ENCODE results near the gene CSNK2A1.

Gene CSNK2A1

DNA sequence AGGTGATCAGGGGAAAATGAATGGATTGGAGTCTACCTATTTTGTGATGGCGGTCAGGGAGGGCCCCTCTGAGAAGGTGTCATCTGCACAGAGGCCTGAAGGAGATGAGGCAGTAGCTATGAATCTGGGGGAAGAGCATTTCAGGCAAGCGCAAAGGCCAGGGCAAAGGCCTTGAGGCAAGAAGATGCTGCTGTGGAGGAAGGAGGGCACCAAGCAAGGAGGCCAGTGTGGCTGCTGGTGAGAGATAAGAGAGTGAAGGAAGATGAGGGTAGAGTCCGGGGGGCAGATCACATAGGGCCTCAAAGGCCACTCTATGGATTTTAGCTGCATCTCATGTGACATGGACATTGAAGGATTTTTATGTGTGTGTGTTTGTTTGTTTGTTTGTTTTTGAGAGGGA is 20.6 kb upstream of the CSNK2A1 start:
- no peak for DNase-seq (ENCODE audit: low spot score)

DNA sequence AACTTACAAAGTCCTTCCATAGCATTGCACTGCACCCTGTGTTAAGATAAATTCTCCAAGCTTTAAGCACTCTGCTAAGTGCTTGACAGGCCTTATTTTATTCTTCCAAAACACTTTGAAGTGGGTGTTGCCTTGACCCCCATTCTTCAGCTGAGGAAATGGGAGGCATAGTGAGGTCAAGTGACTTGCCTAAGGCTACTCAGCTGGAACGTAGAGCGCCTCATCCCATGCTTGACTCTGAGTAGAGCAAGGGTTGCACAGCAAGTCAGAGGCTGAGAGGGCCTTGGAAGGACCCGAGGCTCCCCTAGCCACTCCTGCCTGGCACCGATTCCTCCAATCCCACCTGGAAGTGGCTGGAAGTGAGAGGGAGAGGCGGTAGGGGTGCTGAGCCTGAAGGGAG is 19.6 kb upstream of the CSNK2A1 start:
- DNase-seq (ENCODE audit: low spot score) = no peak

DNA sequence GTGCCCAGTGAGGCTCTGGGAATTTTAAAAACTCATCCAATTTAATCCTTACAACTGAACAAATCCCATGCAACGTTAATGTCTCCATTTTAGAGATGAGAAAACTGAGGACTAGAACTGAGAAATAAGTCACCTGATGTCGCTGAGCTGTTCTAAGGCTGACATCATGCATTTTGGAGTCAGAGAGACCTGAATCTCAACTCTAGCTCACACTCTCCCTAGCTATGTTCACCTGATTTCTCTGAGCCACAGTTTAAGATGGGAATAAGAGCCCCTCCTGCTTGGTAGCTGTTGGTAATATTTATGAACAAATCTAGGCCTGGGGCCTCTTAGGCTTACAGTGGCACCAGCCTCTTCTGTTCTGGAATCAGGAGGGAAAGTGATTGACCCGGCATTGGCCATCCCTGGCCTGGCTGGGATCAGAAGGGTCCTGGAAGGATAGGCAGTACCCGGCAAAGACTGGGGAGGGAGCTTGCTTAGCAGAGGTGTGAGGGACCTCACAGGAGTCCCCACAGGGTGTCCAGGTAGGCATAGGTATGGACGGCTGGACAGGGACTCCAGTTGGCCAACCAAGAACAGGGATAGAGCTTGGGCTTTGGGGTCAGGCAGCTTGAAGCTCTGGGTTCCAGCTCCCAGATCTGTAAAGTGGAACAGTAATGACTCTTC is 18.8 kb upstream of the CSNK2A1 start:
- DNase-seq (ENCODE audit: low spot score) = no peak

DNA sequence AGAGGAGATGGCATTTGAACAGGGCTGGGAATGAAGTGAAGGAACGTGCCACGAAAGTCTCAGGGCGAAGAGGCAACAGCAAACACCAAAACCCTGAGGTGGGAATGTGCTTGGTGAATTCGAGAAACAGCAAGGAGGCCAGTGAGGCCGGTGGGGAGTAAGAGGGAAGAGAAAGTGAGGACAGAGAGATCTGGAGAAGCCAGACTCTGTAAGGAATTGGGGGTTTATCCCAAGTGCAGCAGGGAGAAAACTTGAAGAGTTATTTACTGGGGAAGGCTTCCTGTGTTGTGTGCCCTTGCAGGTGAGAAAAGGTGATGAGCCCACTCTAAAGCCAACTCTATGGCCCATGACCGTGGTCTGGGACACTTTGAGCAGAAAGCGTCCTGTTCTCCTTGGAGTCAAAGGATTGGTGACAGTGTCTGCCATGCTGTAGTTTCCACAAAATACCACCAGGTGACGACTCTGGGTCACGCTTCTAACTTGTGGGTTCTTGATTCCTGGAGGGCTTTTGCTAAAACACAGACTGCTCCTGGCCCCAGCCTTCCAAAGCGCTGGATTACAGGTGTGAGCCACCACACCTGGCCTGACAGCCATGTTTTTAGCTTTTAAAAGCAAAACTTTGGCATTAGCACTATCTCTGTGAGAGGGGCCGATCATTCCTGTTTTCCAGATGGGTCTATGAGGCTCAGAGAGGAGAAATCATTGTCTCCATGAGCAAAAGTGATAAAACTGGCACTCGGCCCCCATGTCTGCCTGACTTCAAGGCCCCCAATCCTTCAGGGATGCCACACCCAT is 18.0 kb upstream of the CSNK2A1 start:
- DNase-seq (ENCODE audit: low spot score) = peak; percentile 54

DNA sequence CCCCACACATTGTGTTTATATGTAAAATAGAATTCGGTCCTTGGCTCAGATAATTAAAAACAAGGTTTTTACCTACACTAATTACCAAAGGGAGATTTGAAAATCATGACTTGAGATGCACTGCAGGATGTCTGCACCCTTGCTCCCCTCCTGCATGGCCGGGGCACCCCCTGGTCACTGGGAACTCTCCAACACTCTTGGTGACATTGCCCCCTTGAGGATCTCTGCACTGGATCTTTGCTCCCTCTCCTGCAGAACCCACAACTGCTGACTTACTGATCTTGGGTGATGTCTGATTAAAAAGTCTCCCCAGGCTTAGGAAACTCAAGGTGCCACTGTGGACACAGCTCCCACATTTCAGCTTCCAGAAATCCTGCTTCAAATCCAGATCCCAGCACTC is 17.1 kb upstream of the CSNK2A1 start:
- no peak for DNase-seq (ENCODE audit: low spot score)

DNA sequence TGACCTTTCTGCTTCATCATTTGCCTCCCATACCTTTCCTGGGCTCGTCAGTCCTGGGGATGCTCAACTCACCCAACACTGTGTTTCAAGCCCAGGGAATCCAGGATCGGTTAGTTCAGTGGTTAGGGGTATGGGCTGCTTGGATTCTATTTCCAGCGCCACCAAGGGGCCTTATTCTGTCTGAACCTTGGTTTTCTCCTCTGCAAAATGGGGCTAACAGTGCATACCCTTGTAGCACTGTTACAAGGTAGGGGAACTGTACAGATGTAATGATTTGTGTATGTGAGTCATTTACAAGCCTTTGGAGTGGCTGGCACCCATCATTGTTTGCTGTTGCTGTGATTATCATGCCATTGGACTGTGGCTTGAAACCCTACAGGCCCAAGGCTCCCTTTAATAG is 14.5 kb upstream of the CSNK2A1 start:
- DNase-seq (ENCODE audit: low spot score) = no peak

DNA sequence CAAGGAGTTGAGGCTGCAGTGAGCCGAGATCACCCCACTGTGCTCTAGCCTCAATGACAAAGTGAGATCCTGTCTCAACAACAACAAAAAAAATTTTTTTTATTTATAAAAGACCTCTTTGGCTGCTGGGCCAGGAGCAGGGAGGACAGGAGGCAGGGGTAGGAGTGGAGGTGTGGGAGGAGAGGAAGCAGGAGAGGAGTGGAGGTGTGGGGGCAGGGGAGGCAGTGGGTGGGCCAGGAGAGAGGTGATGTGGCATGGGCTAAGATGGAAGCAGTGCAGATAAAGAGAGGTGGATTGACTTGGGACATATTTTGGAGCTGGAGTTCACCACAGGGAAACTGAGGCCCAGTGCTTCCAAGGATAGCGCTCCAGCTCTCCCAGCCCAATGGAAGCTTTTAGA is 13.4 kb upstream of the CSNK2A1 start:
- no peak for DNase-seq (ENCODE audit: low spot score)

DNA sequence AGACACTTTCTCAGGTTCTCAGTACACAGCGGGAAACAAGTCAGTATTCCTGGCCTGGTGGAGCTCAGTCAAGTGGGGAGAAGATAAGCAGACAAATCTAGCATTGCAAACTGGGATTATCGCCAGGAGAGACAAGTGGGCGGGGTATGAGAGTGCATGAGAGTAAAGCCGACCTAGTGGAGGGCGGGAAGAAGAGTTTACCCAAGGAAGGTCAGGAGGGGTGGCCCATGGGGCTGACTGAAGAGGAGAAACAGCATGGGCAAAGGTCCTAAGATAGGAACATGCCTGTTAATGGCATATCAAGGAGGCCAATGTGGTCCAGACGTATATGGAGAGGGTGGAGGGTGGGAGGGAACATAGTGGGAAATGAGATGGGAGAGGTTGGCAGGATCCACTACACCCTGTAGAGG is 12.4 kb upstream of the CSNK2A1 start:
- DNase-seq (ENCODE audit: low spot score) = no peak

DNA sequence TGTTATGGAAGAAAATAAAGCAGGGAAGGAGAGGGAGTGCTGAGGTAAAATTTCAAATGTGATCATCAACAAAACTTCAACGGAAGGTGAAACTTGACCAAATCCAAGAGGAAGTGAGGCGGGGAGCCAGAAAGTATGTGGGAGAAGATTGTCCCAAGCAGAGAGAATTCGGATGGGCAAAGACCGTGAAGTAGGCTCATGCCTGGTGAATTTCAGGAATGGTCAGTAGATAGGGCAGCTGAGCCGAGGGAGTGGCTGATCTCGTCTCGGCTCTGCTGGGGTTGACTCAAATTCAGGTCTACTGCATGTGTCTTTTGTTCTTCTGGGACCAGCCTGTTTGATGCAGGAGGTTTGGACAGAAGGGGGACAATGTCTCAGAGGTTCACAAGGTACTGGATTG is 7.0 kb upstream of the CSNK2A1 start:
- DNase-seq (ENCODE audit: low spot score) = no peak

DNA sequence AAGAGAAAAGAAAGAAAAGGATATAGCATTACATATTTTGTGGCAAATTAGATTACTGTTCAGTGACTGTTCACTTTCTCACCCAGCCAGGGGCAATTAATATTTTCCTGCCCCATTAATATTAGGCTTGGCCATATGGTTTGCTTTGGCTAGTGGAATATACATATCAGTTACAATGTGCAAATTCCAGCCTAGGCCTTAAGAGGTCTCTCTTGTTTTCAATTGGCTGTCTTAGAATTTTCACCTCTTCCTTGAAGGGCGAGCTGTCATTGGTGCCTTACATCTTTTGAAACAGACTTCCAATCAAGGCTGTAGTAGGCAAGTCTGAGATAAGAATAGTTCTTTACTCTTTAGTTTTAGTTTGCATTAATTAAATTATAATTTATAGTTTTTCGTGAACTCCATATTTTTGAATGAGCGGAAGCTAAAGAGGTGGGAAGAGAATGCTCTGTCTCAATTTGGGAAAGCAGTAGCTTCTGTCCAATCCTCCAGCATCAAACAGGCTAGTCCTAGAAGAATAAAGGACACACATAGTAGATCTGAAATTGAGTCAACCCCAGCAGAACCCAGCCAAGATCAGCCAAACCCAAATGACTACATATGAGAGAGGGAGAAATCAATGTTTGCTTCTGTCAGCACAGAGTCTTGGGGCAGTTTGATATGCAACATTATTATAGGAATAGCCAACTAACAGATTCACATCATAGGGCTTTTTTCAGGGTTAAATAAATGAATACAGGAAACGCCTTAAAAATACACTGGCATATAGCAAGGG is 6.3 kb upstream of the CSNK2A1 start:
- DNase-seq (ENCODE audit: low spot score) = no peak

DNA sequence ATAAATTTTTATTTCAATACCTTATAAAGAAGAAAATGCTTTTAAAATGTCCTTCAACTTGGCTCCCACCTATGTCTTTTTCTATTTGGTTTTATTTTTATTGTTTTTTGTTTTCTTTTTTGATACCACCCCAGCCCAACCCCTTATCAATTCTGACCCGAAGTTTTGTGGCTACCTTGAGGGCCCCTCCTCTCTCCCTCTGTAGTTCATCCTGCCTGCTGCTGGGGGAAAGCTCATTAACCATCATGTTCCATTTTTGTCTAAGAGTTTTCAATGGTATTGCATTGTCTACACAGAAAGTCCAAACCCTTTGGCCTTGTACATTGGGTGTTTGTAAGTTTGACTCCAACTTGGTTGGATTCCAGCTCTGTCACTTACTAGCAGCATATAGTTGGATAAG is 5.3 kb upstream of the CSNK2A1 start:
- no peak for DNase-seq (ENCODE audit: low spot score)

DNA sequence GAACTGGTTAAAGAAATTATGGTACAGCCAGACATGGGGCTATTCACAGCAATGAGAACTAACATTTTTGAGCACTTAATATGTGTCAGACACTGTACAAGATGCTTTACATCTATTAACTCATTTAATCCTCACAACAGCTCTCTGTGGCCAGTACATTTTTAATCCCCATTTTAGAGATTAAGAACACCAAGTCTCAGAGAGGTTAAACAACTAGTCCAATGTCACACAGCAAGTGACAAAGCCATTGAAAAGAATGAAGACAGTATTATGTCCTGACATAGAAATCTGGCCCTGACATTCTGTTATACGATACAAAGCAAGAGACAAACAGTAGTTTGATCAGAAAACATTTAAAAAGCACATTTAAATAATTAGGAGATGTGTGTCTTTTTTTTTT is 3.8 kb upstream of the CSNK2A1 start:
- no peak for DNase-seq (ENCODE audit: low spot score)

DNA sequence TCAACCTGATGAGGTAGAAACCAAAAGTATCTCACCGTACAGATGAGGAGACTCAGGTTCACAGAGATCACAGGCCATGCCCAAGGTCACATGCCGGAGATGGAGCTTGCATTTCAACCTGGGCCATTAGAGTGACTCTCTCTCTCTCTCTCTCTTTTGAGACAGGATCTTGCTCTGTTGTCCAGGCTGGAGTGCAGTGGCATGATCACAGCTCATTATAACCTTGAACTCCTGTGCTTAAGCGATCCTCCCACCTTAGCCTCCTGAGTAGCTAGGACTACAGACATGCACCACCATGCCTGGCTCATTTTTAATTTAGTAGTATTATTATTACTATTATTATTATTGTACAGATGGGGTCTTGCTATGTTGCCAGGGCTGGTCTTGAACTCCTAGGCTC is 2.8 kb upstream of the CSNK2A1 start:
- DNase-seq (ENCODE audit: low spot score) = no peak

DNA sequence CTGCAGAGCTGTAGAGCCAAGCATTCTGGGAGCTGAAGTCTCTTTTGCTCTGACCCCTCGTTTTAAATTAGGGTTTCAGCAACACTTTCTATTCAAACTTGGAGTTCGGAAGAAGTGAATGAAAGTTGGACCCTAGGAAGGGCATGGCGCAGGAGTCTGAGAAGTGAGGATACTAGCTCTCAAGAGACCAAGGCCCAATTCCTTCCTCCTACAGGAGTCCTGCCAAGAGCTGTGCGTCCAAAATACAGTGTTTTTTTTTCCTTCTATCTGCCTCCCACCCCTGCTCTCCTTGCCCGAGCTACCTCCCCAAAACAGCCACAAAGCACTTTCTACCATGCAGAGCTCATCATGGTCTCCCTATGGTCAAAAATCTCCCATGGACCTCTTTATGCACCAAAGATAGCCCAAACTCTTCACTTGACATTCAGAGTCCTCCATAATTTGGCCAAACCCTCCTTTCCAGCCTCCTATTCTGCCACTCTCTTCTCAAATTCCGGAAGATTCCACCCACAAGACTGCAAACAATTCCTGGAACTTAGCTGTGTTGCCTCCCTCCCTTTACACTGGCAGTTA is 649 bp upstream of the CSNK2A1 start:
- no peak for DNase-seq (ENCODE audit: low spot score)

DNA sequence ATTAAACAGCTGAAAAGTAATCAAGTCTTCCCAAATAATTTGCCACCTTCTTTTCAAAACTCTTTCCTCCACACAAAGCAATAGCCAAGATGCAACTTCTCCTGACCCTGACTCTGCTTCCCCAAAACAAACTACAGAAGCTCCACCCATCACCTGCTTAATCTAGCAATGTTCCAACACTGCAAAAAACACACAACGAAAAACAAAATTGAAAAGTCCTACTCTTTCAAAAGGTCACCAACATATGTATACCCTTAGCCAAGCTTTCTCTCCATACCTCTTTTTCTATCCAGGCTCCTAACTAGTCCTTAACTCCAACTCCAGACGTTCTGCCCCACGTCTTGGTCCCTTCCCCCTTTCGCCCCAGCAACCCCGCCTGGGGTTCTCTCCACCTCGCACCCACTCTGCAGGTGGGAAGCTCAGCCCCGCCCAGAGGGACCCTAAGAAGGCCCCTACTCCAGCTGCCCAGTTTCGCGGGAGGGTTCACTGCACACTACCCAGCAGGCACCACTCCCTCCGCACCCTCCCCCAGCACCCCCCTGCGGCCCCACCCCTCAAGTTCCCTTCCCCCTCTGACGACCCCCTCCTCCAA is 717 bp downstream of the CSNK2A1 start:
- DNase-seq (ENCODE audit: low spot score) = peak; percentile 66

DNA sequence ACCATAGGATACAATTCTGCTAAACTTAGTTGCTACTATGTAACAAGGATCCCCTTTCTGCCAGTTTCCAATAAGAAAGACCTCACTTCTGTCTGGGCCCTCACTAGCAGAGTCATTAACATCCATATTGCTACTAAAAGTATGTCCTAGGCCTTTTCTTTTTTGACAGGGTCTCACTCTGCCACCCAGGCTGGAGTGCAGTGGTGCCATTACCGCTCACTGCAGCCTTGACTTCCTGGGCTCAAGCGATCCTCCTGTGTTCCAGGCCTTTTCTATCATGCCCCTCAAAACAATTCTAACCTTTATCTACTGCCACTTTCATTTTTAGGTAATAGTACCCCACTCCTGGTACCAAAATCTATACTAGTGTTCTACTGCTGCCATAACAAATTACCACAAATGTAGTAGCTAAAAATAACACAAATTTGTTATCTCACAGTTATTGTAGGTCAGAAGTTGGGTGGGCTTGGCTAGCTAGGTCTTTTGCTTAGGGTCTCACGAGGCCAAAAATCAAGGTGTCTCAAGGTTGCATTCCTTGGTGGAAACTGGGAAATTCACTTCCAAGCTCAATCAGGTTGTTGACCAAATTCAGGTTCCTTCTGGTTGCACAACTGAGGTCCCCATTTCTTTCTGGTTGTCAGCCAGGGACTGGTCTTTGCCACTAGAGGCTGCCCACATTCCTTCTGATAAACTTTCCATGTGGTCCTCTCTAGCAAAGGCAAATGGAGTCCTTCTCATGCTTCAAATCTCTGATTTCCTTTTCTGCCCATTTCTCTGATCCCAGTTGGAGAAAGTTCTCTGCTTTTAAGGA is 3.0 kb downstream of the CSNK2A1 start:
- DNase-seq (ENCODE audit: low spot score) = no peak

DNA sequence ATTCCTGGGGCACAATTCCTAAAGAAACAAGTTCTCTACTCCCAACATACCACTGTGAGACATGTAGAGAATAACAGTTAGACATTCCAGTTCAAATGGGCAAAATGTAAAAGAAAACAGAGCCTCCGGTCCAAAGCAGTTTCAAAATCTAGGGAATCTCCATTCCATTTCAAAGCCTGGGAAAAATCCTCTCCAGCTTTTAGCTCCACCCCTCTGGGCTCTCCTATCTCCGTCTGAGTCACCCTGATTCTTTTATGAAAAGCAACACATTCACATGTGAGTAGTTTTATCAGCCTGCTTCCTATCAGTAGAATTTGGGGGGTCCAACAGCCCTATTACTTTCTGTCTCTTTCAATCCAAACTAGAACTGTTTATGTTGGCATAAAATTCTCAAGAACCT is 3.7 kb downstream of the CSNK2A1 start:
- DNase-seq (ENCODE audit: low spot score) = no peak

DNA sequence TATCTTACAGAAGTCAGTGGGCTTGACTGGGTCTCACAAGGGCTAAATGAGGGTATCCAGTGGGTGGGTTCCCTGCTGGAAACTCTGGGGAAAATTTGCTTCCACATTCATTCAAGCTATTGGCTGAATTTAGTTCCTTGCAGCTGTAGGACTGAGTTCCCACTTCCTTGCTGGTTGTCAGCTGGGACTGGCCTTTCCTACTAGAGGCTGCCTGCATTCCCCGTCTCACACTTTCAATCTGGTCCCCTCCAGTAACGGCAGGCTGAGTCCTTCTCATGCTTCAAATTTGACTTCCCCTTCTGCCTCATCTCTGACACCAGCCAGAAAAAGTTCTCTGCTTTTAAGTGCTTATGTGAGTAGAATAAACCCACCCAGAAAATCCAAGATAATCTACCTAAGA is 4.4 kb downstream of the CSNK2A1 start:
- no peak for DNase-seq (ENCODE audit: low spot score)

DNA sequence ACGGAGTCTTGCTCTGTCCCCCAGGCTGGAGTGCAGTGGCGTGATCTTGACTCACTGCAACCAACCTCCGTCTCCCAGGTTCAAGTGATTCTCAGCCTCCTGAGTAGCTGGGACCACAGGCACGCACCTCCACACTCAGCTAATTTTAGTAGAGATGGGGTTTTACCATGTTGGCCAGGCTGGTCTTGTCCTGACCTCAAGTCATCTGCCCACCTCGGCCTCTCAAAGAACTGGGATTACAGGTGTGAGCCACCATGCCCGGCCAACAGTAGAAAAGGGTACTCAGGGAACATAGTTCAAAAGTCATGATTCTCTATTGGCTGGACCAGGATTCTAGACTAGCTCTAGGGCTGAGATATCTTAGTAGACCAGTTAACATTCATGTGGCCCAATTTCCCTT is 5.6 kb downstream of the CSNK2A1 start:
- no peak for DNase-seq (ENCODE audit: low spot score)

DNA sequence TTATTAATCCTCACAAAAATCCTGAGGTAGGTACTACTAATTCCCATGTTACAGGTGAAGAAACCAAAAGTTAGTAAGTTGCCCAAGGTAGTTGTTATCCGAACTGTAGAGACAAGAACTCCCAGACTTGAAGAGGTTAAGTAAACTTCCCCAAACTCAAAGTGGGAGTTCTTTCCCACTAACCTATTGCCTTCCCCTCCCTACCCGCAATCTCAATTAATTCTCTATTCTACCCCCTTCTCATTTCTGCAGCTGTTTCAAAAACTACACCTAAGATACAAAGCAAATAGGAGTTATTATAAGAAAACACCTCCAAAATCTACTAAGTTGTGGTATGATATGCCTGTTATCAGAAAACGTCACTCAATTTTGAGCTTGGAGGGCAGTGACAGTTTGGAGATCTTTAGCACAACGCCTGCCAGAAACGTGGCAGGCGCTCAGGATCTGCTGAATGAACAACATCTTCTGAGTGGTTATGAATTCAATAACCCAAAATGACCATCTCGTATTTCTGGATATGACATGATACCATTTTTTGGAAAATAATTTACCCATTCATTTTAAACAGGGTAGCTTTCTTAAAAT is 7.1 kb downstream of the CSNK2A1 start:
- no peak for DNase-seq (ENCODE audit: low spot score)

DNA sequence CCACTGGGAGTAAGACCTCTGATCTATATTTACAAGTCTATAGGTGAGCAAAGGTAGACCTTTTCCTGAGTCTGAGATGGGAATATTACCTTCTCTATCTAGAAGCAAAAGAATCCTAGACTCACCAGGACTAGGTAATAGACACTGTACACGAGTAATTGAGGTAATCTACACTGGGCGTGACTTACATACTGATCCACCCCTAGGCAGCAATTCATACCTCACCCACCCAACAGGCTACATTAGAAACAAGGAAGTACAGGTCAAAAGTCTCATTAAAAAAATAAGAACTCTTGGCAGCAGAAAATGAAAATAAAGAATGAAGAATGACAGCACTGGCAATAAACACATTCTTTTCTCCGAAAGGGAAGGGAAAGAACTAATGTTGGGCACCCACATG is 7.6 kb downstream of the CSNK2A1 start:
- peak; percentile 25 for DNase-seq (ENCODE audit: low spot score)

All from germinal center (tissue), 1 donor.